Nephron (organoid): ENCODE data around the gene RASD1.

Experiments
- H3K27ac Mint-ChIP-seq, 3 experiments: 2 replicates each; pipeline ENCODE4 v1.8.0; 2020; ENCODE audit warnings: mixed read lengths in 3 of 3, mild to moderate bottlenecking in 2 of 3, moderate library complexity in 1 of 3
- H3K27me3 Mint-ChIP-seq: 2 replicates; pipeline ENCODE4 v1.8.0; 2021; ENCODE audit warnings: low read depth, mild to moderate bottlenecking, moderate library complexity, mixed read lengths
- H3K36me3 Mint-ChIP-seq: 2 replicates; pipeline ENCODE4 v1.8.0; 2020; ENCODE audit warnings: low read depth, mixed read lengths
- H3K4me1 Mint-ChIP-seq: 2 replicates; pipeline ENCODE4 v1.8.0; 2020; ENCODE audit warnings: mixed read lengths
- H3K4me3 Mint-ChIP-seq, 3 experiments: 2 replicates each; pipeline ENCODE4 v1.8.0; 2020; ENCODE audit warnings: mild to moderate bottlenecking in 3 of 3, mixed read lengths in 3 of 3, moderate library complexity in 2 of 3
- H3K9me3 Mint-ChIP-seq: 2 replicates; pipeline ENCODE4 v1.8.0; 2020; ENCODE audit warnings: mixed read lengths
- TF ChIP-seq, protein P1 (sequence below), 3 experiments: fragments of 200-600 bp; sonication (generic); IDR thresholded peaks; one replicate each; pipeline ENCODE4 v1.5.0; 2021; ENCODE audit warnings: antibody characterized with exemption in 3 of 3; ENCODE audit not compliant: unreplicated experiment in 3 of 3

RASD1 gene

DNA sequence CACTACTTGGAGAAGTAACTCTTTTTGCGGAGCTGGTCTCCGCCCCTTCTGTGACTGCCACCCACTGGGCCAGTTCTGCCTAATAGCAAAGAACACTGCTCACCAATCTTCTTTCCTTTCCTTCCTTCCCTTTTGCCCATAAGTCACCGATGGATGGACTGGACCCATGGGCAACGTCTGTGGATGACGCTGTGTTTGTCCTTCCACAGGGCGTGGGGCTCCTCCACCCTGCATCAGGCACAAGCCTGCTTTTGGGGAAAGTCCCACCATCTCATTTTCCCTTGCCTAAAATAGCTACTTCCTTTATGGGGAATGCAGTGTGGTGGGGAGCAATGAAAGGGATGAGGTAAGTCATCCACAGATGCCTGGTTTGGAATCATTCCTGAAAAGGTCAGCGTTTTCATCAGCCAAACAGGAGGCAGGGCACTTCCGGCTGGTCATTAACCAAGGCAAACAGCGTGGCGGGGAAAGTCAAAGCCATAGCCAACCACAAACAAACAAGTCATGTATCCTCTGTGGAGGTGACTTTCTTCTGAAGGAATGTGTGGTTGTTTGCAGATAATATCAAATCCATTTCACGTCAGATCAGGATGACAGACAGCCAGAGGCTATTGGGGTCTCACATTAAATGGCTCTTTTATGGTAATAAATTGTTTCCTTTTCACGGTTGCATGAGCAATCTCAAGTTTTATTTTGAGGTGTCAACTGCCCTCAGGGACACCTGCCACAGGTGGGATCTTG lies 50.1 kb downstream of the RASD1 start:
- TF ChIP-seq, protein P1, sequence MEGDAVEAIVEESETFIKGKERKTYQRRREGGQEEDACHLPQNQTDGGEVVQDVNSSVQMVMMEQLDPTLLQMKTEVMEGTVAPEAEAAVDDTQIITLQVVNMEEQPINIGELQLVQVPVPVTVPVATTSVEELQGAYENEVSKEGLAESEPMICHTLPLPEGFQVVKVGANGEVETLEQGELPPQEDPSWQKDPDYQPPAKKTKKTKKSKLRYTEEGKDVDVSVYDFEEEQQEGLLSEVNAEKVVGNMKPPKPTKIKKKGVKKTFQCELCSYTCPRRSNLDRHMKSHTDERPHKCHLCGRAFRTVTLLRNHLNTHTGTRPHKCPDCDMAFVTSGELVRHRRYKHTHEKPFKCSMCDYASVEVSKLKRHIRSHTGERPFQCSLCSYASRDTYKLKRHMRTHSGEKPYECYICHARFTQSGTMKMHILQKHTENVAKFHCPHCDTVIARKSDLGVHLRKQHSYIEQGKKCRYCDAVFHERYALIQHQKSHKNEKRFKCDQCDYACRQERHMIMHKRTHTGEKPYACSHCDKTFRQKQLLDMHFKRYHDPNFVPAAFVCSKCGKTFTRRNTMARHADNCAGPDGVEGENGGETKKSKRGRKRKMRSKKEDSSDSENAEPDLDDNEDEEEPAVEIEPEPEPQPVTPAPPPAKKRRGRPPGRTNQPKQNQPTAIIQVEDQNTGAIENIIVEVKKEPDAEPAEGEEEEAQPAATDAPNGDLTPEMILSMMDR (IDR thresholded peaks at IDR 0.05; ENCODE audit: unreplicated experiment in 3 of 3): no peak
- peaks cover 4% of the 10 kb centered on the region for H3K27me3 Mint-ChIP-seq
- H3K4me3 Mint-ChIP-seq: no peak overlapping the region
- no peaks in the 10 kb centered on the region for H3K36me3 Mint-ChIP-seq
- H3K9me3 Mint-ChIP-seq: no peaks in the 10 kb centered on the region
- H3K4me1 Mint-ChIP-seq: peaks cover 19% of the 10 kb centered on the region
- peak overlapping the region in 2 of 3 experiments; percentile 3 to 49 for H3K27ac Mint-ChIP-seq

DNA sequence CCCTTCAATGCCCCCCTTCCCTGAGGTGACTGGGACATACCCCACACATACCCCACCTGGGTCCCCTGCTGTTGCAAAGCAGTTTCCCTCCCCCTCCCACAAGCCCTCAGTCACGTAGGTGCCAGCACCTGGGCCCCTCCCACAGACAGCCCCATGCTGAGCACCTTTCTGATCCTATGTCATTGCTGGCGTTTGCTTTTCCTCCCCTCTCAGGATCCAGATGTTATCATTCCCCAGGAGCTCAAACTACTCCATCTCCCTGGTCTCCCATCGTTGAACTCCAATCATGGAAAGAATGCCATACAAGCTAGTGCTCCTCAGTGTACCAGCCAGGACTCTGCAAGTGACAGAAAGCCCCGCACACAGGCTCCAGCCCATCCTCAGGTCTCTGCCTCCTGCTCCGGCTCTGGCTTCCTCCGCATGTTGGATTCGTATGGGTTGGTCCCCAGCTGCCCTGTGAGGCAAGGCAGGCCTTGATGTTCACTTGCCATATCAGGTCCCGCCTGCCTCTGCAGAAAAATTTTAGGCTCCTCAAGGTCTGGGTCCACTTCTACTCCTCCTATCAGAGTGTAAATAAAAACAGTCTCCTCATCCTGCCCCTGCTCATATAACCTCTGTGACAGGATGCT lies 50.8 kb downstream of the RASD1 start:
- TF ChIP-seq, protein P1 (IDR thresholded peaks at IDR 0.05; ENCODE audit: unreplicated experiment in 3 of 3): no peak
- peak overlapping the region in 1 of 3 experiments; percentile 49 for H3K27ac Mint-ChIP-seq
- H3K36me3 Mint-ChIP-seq: no peaks in the 10 kb centered on the region
- no peaks in the 10 kb centered on the region for H3K9me3 Mint-ChIP-seq
- no peak overlapping the region for H3K4me3 Mint-ChIP-seq
- H3K27me3 Mint-ChIP-seq: peaks cover 4% of the 10 kb centered on the region
- H3K4me1 Mint-ChIP-seq: peaks cover 20% of the 10 kb centered on the region
